ENCODE results near the gene FLT3. TPM values are rescaled to one million over a fixed set of nuclear protein-coding genes. Genes with fewer than 3 reads are reported as not detected.
A peak's percentile ranks its signal among the peaks of the same experiment; 100 is the strongest.
"Not testable (repeated sequence)": the region's sequence is repeated elsewhere in the genome, so short reads cannot be mapped to it uniquely, and the experiment has no call there.

FLT3 gene
- total RNA-seq, 2 experiments from 2014 or later = 0.09 to 0.12 TPM

- intact Hi-C loops (cut with DNase I, micrococcal nuclease) = no loop called here
- no peak for ATAC-seq
- POLR2A ChIA-PET = no interaction called here
- no peak overlapping the region for H3K27ac Mint-ChIP-seq
- H3K36me3 Mint-ChIP-seq (ENCODE audit: low read depth) = no peaks in the 10 kb centered on the region
- DNase-seq = no peak
- no peak overlapping the region for H3K4me3 Mint-ChIP-seq
- peaks cover 10% of the 10 kb centered on the region for H3K27me3 Mint-ChIP-seq
- CTCF ChIA-PET = no interaction called here
- H3K9me3 Mint-ChIP-seq (ENCODE audit: low read depth) = no peaks in the 10 kb centered on the region
- peaks cover 4% of the 10 kb centered on the region for H3K4me1 Mint-ChIP-seq
Observed at GRCh38 chr13:28026508-28026907, 73.9 kb downstream of the FLT3 start.

GRCh38 chr13:28022848-28023518, 77.4 kb downstream of the FLT3 start:
- POLR2A ChIA-PET = no interaction called here
- H3K9me3 Mint-ChIP-seq (ENCODE audit: low read depth) = no peaks in the 10 kb centered on the region
- no peak overlapping the region for H3K4me3 Mint-ChIP-seq
- CTCF ChIA-PET = no interaction called here
- H3K4me1 Mint-ChIP-seq = peaks cover 4% of the 10 kb centered on the region
- ATAC-seq (no peak), DNase-seq (no peak)
- H3K27me3 Mint-ChIP-seq = peaks cover 5% of the 10 kb centered on the region
- intact Hi-C loops (cut with DNase I, micrococcal nuclease) = no loop called here
- H3K27ac Mint-ChIP-seq = no peak overlapping the region
- no peaks in the 10 kb centered on the region for H3K36me3 Mint-ChIP-seq (ENCODE audit: low read depth)

- Mint-ChIP-seq H3K36me3 (ENCODE audit: low read depth) (no peaks in the 10 kb centered on the region), H3K4me1 (peaks cover 2% of the 10 kb centered on the region), H3K27ac (no peak overlapping the region), H3K9me3 (ENCODE audit: low read depth) (no peaks in the 10 kb centered on the region), H3K27me3 (peaks cover 9% of the 10 kb centered on the region), H3K4me3 (no peak overlapping the region)
- DNase-seq (no peak), ATAC-seq (no peak)
- ChIA-PET CTCF (interaction anchor here (0.6 to 1.0 kb wide), 2 partner anchors 10 to 11 kb away, joined by 3 read pairs; no protein-coding TSS in a partner anchor), POLR2A (no interaction called here)
- intact Hi-C loops (cut with DNase I, micrococcal nuclease) = no loop called here
Observed at GRCh38 chr13:28014301-28014700, 86.1 kb downstream of the FLT3 start.

- CTCF ChIA-PET = no interaction called here
- no peak overlapping the region for H3K4me3 Mint-ChIP-seq
- DNase-seq = no peak
- POLR2A ChIA-PET = no interaction called here
- H3K4me1 Mint-ChIP-seq = peaks cover 2% of the 10 kb centered on the region
- no peak for ATAC-seq
- intact Hi-C loops (cut with DNase I, micrococcal nuclease) = no loop called here
- no peak overlapping the region for H3K27ac Mint-ChIP-seq
- H3K27me3 Mint-ChIP-seq = peaks cover 9% of the 10 kb centered on the region
- no peaks in the 10 kb centered on the region for H3K9me3 Mint-ChIP-seq (ENCODE audit: low read depth)
- no peaks in the 10 kb centered on the region for H3K36me3 Mint-ChIP-seq (ENCODE audit: low read depth)
Observed at GRCh38 chr13:28013482-28013881, 86.9 kb downstream of the FLT3 start.

- H3K4me3 Mint-ChIP-seq = no peak overlapping the region
- ChIA-PET POLR2A (no interaction called here), CTCF (no interaction called here)
- H3K27me3 Mint-ChIP-seq = peaks cover 9% of the 10 kb centered on the region
- H3K27ac Mint-ChIP-seq = no peak overlapping the region
- no peaks in the 10 kb centered on the region for H3K9me3 Mint-ChIP-seq (ENCODE audit: low read depth)
- H3K4me1 Mint-ChIP-seq = peaks cover 2% of the 10 kb centered on the region
- intact Hi-C loops (cut with DNase I, micrococcal nuclease) = no loop called here
- H3K36me3 Mint-ChIP-seq (ENCODE audit: low read depth) = no peaks in the 10 kb centered on the region
- peak; percentile 73 for ATAC-seq
- no peak for DNase-seq
Observed at GRCh38 chr13:28012896-28013295, 87.5 kb downstream of the FLT3 start.

GRCh38 chr13:28012383-28012782, 88.0 kb downstream of the FLT3 start:
- peaks cover 9% of the 10 kb centered on the region for H3K27me3 Mint-ChIP-seq
- H3K4me3 Mint-ChIP-seq = no peak overlapping the region
- no peak for DNase-seq
- ChIA-PET CTCF (no interaction called here), POLR2A (no interaction called here)
- no peaks in the 10 kb centered on the region for H3K9me3 Mint-ChIP-seq (ENCODE audit: low read depth)
- intact Hi-C loops (cut with DNase I, micrococcal nuclease) = no loop called here
- H3K27ac Mint-ChIP-seq = no peak overlapping the region
- peak; percentile 12 for ATAC-seq
- H3K4me1 Mint-ChIP-seq = peaks cover 2% of the 10 kb centered on the region
- no peaks in the 10 kb centered on the region for H3K36me3 Mint-ChIP-seq (ENCODE audit: low read depth)

- DNase-seq = no peak
- ATAC-seq = no peak
- intact Hi-C loops (cut with DNase I, micrococcal nuclease) = no loop called here
- H3K36me3 Mint-ChIP-seq (ENCODE audit: low read depth) = no peaks in the 10 kb centered on the region
- peaks cover 5% of the 10 kb centered on the region for H3K27me3 Mint-ChIP-seq
- CTCF ChIA-PET = no interaction called here
- no peaks in the 10 kb centered on the region for H3K9me3 Mint-ChIP-seq (ENCODE audit: low read depth)
- POLR2A ChIA-PET = no interaction called here
- H3K4me3 Mint-ChIP-seq = no peak overlapping the region
- no peak overlapping the region for H3K27ac Mint-ChIP-seq
- H3K4me1 Mint-ChIP-seq = peaks cover 2% of the 10 kb centered on the region
Observed at GRCh38 chr13:28010046-28010445, 90.3 kb downstream of the FLT3 start.

- H3K27me3 Mint-ChIP-seq; DNase-seq; H3K27ac Mint-ChIP-seq; intact Hi-C loops (cut with DNase I, micrococcal nuclease); ATAC-seq; CTCF ChIA-PET; H3K36me3 Mint-ChIP-seq (ENCODE audit: low read depth); POLR2A ChIA-PET; H3K4me3 Mint-ChIP-seq; H3K9me3 Mint-ChIP-seq (ENCODE audit: low read depth); H3K4me1 Mint-ChIP-seq: not testable (repeated sequence)
Observed at GRCh38 chr13:28005016-28005415, 95.4 kb downstream of the FLT3 start.

- H3K36me3 Mint-ChIP-seq (ENCODE audit: low read depth) = no peaks in the 10 kb centered on the region
- no peak overlapping the region for H3K4me3 Mint-ChIP-seq
- H3K27ac Mint-ChIP-seq = no peak overlapping the region
- H3K27me3 Mint-ChIP-seq = no peaks in the 10 kb centered on the region
- ATAC-seq = no peak
- ChIA-PET CTCF (no interaction called here), POLR2A (no interaction called here)
- peaks cover 2% of the 10 kb centered on the region for H3K4me1 Mint-ChIP-seq
- intact Hi-C loops (cut with DNase I, micrococcal nuclease) = no loop called here
- no peak for DNase-seq
- H3K9me3 Mint-ChIP-seq (ENCODE audit: low read depth) = no peaks in the 10 kb centered on the region
Observed at GRCh38 chr13:28002886-28003698, 97.3 kb downstream of the FLT3 start.

- H3K9me3 Mint-ChIP-seq (ENCODE audit: low read depth) = no peaks in the 10 kb centered on the region
- H3K27me3 Mint-ChIP-seq = no peaks in the 10 kb centered on the region
- ATAC-seq = no peak
- POLR2A ChIA-PET = no interaction called here
- no peak for DNase-seq
- no peak overlapping the region for H3K27ac Mint-ChIP-seq
- CTCF ChIA-PET = interaction anchor here (0.7 kb wide), 1 partner anchor 643 kb away, joined by 3 read pairs; no protein-coding TSS in a partner anchor
- H3K4me1 Mint-ChIP-seq = peaks cover 4% of the 10 kb centered on the region
- no peak overlapping the region for H3K4me3 Mint-ChIP-seq
- intact Hi-C loops (cut with DNase I, micrococcal nuclease) = no loop called here
- H3K36me3 Mint-ChIP-seq (ENCODE audit: low read depth) = no peaks in the 10 kb centered on the region
Observed at GRCh38 chr13:28001837-28002473, 98.4 kb downstream of the FLT3 start.

GRCh38 chr13:28001049-28001448, 99.3 kb downstream of the FLT3 start:
- intact Hi-C loops (cut with DNase I, micrococcal nuclease) = no loop called here
- no peak overlapping the region for H3K4me3 Mint-ChIP-seq
- H3K9me3 Mint-ChIP-seq (ENCODE audit: low read depth) = no peaks in the 10 kb centered on the region
- ChIA-PET CTCF (interaction anchor here (0.7 kb wide), 1 partner anchor 642 kb away, joined by 3 read pairs; no protein-coding TSS in a partner anchor), POLR2A (no interaction called here)
- peaks cover 4% of the 10 kb centered on the region for H3K4me1 Mint-ChIP-seq
- no peaks in the 10 kb centered on the region for H3K36me3 Mint-ChIP-seq (ENCODE audit: low read depth)
- DNase-seq = no peak
- H3K27me3 Mint-ChIP-seq = no peaks in the 10 kb centered on the region
- no peak overlapping the region for H3K27ac Mint-ChIP-seq
- ATAC-seq = no peak

- POLR2A ChIA-PET = no interaction called here
Observed at GRCh38 chr13:28000567-28000966, 99.8 kb downstream of the FLT3 start.

More at GRCh38 chr13:28000567-28000966, 99.8 kb downstream of the FLT3 start:
- intact Hi-C loops (cut with DNase I, micrococcal nuclease) = no loop called here
- DNase-seq (no peak), ATAC-seq (no peak)
- H3K9me3 Mint-ChIP-seq (ENCODE audit: low read depth) = no peaks in the 10 kb centered on the region
- CTCF ChIA-PET = no interaction called here
- no peak overlapping the region for H3K27ac Mint-ChIP-seq
- H3K4me1 Mint-ChIP-seq = peaks cover 4% of the 10 kb centered on the region
- H3K4me3 Mint-ChIP-seq = no peak overlapping the region
- H3K36me3 Mint-ChIP-seq (ENCODE audit: low read depth) = no peaks in the 10 kb centered on the region
- no peaks in the 10 kb centered on the region for H3K27me3 Mint-ChIP-seq
